Esophagus (tissue), 2 donors: ENCODE results near the gene TNNT1. TPM values are rescaled to one million over a fixed set of nuclear protein-coding genes. Genes with fewer than 3 reads are reported as not detected.

ENCODE experiments used
- H3K27ac ChIP-seq, 2 donors: one replicate each; pipeline ENCODE4 v1.5.1; 2013; ENCODE audit warnings: low read depth in 2 of 2, mild to moderate bottlenecking in 2 of 2, inconsistent platforms in 1 of 2, low read length in 1 of 2, moderate library complexity in 1 of 2
- H3K27me3 ChIP-seq, 2 donors: one replicate each; pipeline ENCODE4 v1.6.1; 2013; ENCODE audit warnings: low read length in 2 of 2, control low read depth in 1 of 2, mild to moderate bottlenecking in 1 of 2; ENCODE audit not compliant: insufficient read depth in 2 of 2, control insufficient read depth in 1 of 2
- H3K36me3 ChIP-seq, 2 donors: one replicate each; pipeline ENCODE4 v1.6.1; 2013; ENCODE audit warnings: low read length in 1 of 2; ENCODE audit not compliant: control insufficient read depth in 2 of 2, insufficient read depth in 2 of 2
- H3K4me1 ChIP-seq, 2 donors: one replicate each; pipeline ENCODE4 v1.6.1; 2013; ENCODE audit warnings: low read length in 1 of 2; ENCODE audit not compliant: control insufficient read depth in 2 of 2, insufficient read depth in 2 of 2
- H3K4me3 ChIP-seq, 2 donors: one replicate each; pipeline ENCODE4 v1.5.1; 2013; ENCODE audit warnings: low read length in 2 of 2, mild to moderate bottlenecking in 2 of 2, low read depth in 1 of 2, moderate library complexity in 1 of 2
- H3K9me3 ChIP-seq, 2 donors: one replicate each; pipeline ENCODE4 v1.6.1; 2013; ENCODE audit warnings: mild to moderate bottlenecking in 2 of 2, low read depth in 1 of 2, low read length in 1 of 2, moderate library complexity in 1 of 2; ENCODE audit not compliant: control insufficient read depth in 2 of 2, insufficient read depth in 1 of 2
- WGBS, 2 donors: extraction: QIAGEN DNeasy Blood & Tissue Kit; methylation state at CpG; one replicate each; pipeline ENCODE4 v1.1.7; 2013; 5-methylcytosine and 5-hydroxymethylcytosine counted together
- polyA plus RNA-seq, 2 donors: library from polyadenylated mRNA; stranded (reverse); fragments of 200-250 nt; gene quantifications; one replicate each; pipeline ENCODE4 v1.2.3, GENCODE V29; 2013
- donor health status: healthy with polysubstance abuse.
- donor health status: Bipolar disorder and iron deficiency.

TNNT1 gene
- polyA plus RNA-seq, 2 donors, result 6.1 to 10.9 TPM

DNA sequence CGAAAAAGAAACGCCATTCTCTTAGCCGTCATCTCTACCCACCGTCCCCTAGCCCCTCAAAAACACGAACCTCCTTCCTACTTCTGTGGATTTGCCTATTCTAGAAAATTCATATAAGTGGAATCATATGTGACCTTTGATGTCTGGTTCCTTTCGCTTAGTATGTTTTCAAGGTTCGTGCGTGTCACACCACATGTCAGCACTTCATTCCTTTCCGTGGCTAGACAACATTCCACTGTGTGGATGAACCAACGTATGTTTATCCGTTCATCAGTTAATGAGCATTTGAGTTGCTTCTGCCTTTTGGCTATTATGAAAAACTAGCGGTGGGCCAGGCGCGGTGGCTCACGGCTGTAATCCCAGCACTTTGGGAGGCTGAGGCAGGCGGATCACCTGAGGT is 17.6 kb downstream of the TNNT1 start:
- 86 to 89% methylated on average over 16 of the region's 16 CpGs for whole genome bisulfite sequencing, 2 donors
- H3K9me3 ChIP-seq, result no peaks in the 10 kb centered on the region
- H3K4me3 ChIP-seq, result no peak overlapping the region
- peaks cover 0 to 2% of the 10 kb centered on the region in 2 donors for H3K4me1 ChIP-seq
- no peaks in the 10 kb centered on the region for H3K36me3 ChIP-seq
- H3K27me3 ChIP-seq, result no peaks in the 10 kb centered on the region
- no peak overlapping the region for H3K27ac ChIP-seq

GRCh38 chr19:55119053-55119452 is 30.0 kb downstream of the TNNT1 start:
- no peaks in the 10 kb centered on the region for H3K9me3 ChIP-seq
- no peaks in the 10 kb centered on the region for H3K27me3 ChIP-seq
- H3K36me3 ChIP-seq, result no peaks in the 10 kb centered on the region
- no peak overlapping the region for H3K27ac ChIP-seq
- H3K4me1 ChIP-seq, result peaks cover 10 to 17% of the 10 kb centered on the region in 2 donors
- no peak overlapping the region for H3K4me3 ChIP-seq
- WGBS, 2 donors, result 81 to 83% methylated on average over 14 of the region's 14 CpGs

- peak overlapping the region; percentile 54 to 97 for H3K4me3 ChIP-seq
These were observed 30.5 kb downstream of the TNNT1 start for GRCh38 chr19:55118401-55118991.

DNA sequence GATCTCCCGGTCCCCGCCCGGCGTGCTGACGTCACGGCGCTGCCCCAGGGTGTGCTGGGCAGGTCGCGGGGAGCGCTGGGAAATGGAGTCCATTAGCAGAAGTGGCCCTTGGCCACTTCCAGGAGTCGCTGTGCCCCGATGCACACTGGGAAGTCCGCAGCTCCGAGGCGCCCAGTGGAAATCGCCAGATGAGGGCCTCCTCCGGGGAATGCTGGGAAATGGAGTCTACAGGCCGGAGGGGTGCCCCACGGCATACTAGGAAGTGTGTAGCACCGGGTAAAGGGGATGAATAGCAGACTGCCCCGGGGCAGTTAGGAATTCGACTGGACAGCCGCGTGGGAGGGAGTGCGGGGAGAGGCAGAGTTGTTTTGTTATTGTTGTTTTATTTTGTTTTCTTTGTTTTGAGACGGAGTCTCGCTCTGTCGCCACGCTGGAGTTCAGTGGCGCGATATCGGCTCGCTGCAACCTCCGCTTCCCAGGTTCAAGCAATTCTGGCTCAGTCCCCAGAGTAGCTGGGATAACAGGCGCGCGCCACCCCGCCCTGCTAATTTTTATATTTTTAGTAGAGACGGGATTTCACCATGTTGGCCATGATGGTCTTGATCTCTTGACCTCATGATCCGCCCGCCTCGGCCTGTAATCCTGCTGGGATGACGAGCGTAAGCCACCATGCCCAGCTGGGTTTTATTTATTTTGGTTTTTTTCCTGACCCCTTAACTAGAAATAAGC is 31.2 kb downstream of the TNNT1 start:
- Histone ChIP-seq H3K4me3 (peak overlapping the region; percentile 54 to 97), H3K4me1 (peaks cover 13 to 21% of the 10 kb centered on the region in 2 donors), H3K27ac (peak overlapping the region; percentile 87), H3K36me3 (no peaks in the 10 kb centered on the region), H3K9me3 (no peaks in the 10 kb centered on the region), H3K27me3 (no peaks in the 10 kb centered on the region)
- 1% methylated on average over 43 to 44 of the region's 44 CpGs for WGBS, 2 donors

More at GRCh38 chr19:55118401-55118991, 30.5 kb downstream of the TNNT1 start:
- Histone ChIP-seq H3K27me3 (no peaks in the 10 kb centered on the region), H3K27ac (peak overlapping the region; percentile 76 to 87), H3K9me3 (no peaks in the 10 kb centered on the region), H3K36me3 (no peaks in the 10 kb centered on the region), H3K4me1 (peaks cover 13 to 17% of the 10 kb centered on the region in 2 donors)
- 23 to 27% methylated on average over 22 of the region's 22 CpGs for WGBS, 2 donors

GRCh38 chr19:55116859-55117662 is 31.9 kb downstream of the TNNT1 start, which contains the start of gene PPP1R12C:
Gene PPP1R12C, minus strand, starts transcription at chr19:55117637. Its CDS starts 94 bp downstream, at chr19:55117543.
- Histone ChIP-seq H3K27ac (peak within 1 kb of the TSS; percentile 87 to 91), H3K4me3 (peak within 1 kb of the TSS; percentile 84 to 97), H3K4me1 (peaks cover 13 to 24% of the 10 kb centered on the region in 2 donors), H3K9me3 (no peaks in the 10 kb centered on the region), H3K36me3 (peaks cover 0 to 6% of the 10 kb centered on the region in 2 donors), H3K27me3 (no peaks in the 10 kb centered on the region)
- WGBS, 2 donors, result 0 to 1% methylated on average over 28 to 97 of the region's 97 CpGs

GRCh38 chr19:55116232-55116858 is 32.7 kb downstream of the TNNT1 start:
- H3K4me1 ChIP-seq, result peaks cover 13 to 24% of the 10 kb centered on the region in 2 donors
- H3K9me3 ChIP-seq, result no peaks in the 10 kb centered on the region
- peaks cover 0 to 9% of the 10 kb centered on the region in 2 donors for H3K36me3 ChIP-seq
- H3K4me3 ChIP-seq, result peak overlapping the region; percentile 84 to 97
- WGBS, 2 donors, result 0 to 1% methylated on average over 25 of the region's 25 CpGs
- H3K27me3 ChIP-seq, result no peaks in the 10 kb centered on the region
- H3K27ac ChIP-seq, result peak overlapping the region; percentile 87 to 91

GRCh38 chr19:55115446-55116065 is 33.5 kb downstream of the TNNT1 start:
- Histone ChIP-seq H3K4me1 (peaks cover 13 to 24% of the 10 kb centered on the region in 2 donors), H3K27me3 (no peaks in the 10 kb centered on the region), H3K27ac (peak overlapping the region; percentile 87 to 91), H3K36me3 (peaks cover 0 to 9% of the 10 kb centered on the region in 2 donors), H3K9me3 (no peaks in the 10 kb centered on the region), H3K4me3 (peak overlapping the region in 1 of 2 donors; percentile 97)
- 55 to 68% methylated on average over 13 of the region's 13 CpGs for WGBS, 2 donors

- no peaks in the 10 kb centered on the region for H3K27me3 ChIP-seq
- peaks cover 13 to 24% of the 10 kb centered on the region in 2 donors for H3K4me1 ChIP-seq
- H3K4me3 ChIP-seq, result no peak overlapping the region
- H3K36me3 ChIP-seq, result peaks cover 0 to 17% of the 10 kb centered on the region in 2 donors
- 83 to 87% methylated on average over 9 of the region's 9 CpGs for WGBS, 2 donors
- H3K9me3 ChIP-seq, result no peaks in the 10 kb centered on the region
- H3K27ac ChIP-seq, result peak overlapping the region; percentile 86 to 87
These were observed 34.4 kb downstream of the TNNT1 start for GRCh38 chr19:55114566-55115145.
